ACHN (cell line): Measurements from ENCODE around the gene LRBA.

ENCODE experiments used
- DNase-seq: peaks from one replicate; pipeline ENCODE4 v3.0.0-alpha.2; 2015
- in situ Hi-C: cut with HindIII; loops from 2 replicates; pipeline ENCODE4 v1.10.0; 2017; ENCODE audit warnings: low sequenced_read_pairs, low pct_ligation_motif_present, low pct_unique_long_range_greater_than_20kb

The LRBA gene

GRCh38 chr4:150464523-150464922 lies 550.6 kb downstream of the LRBA start:
- DNase-seq: no peak
- in situ Hi-C loops: no loop called here

- in situ Hi-C loops: no loop called here
- DNase-seq: no peak
Measured at GRCh38 chr4:150462743-150463142, 552.3 kb downstream of the LRBA start.

GRCh38 chr4:150461957-150462356 lies 553.1 kb downstream of the LRBA start:
- no peak for DNase-seq
- in situ Hi-C loops: no loop called here

GRCh38 chr4:150457802-150458201 lies 557.3 kb downstream of the LRBA start:
- DNase-seq: no peak
- in situ Hi-C loops: no loop called here

- no peak for DNase-seq
- in situ Hi-C loops: no loop called here
Measured at GRCh38 chr4:150451883-150452282, 563.2 kb downstream of the LRBA start.

GRCh38 chr4:150447356-150447755 lies 567.7 kb downstream of the LRBA start:
- DNase-seq: no peak
- in situ Hi-C loops: no loop called here

- no peak for DNase-seq
- in situ Hi-C loops: no loop called here
Measured at GRCh38 chr4:150439451-150439933, 575.6 kb downstream of the LRBA start.

- in situ Hi-C loops: no loop called here
- no peak for DNase-seq
Measured at GRCh38 chr4:150436598-150437370, 578.3 kb downstream of the LRBA start.

- in situ Hi-C loops: no loop called here
Measured at GRCh38 chr4:150431221-150431620, 583.9 kb downstream of the LRBA start.

GRCh38 chr4:150425161-150425560 lies 589.9 kb downstream of the LRBA start:
- no peak for DNase-seq
- in situ Hi-C loops: no loop called here

More at GRCh38 chr4:150431221-150431620, 583.9 kb downstream of the LRBA start:
- no peak for DNase-seq

- no peak for DNase-seq
- in situ Hi-C loops: no loop called here
Measured at GRCh38 chr4:150423503-150423902, 591.6 kb downstream of the LRBA start.

GRCh38 chr4:150423074-150423473 lies 592.0 kb downstream of the LRBA start:
- no peak for DNase-seq
- in situ Hi-C loops: no loop called here

- in situ Hi-C loops: no loop called here
- no peak for DNase-seq
Measured at GRCh38 chr4:150421612-150422011, 593.5 kb downstream of the LRBA start.

- DNase-seq: no peak
- in situ Hi-C loops: no loop called here
Measured at GRCh38 chr4:150419939-150420338, 595.1 kb downstream of the LRBA start.

GRCh38 chr4:150418757-150419410 lies 596.2 kb downstream of the LRBA start:
- in situ Hi-C loops: no loop called here

GRCh38 chr4:150415213-150415612 lies 599.9 kb downstream of the LRBA start:
- peak; percentile 9 for DNase-seq
- in situ Hi-C loops: no loop called here

More at GRCh38 chr4:150418757-150419410, 596.2 kb downstream of the LRBA start:
- DNase-seq: no peak

GRCh38 chr4:150411520-150411919 lies 603.6 kb downstream of the LRBA start:
- in situ Hi-C loops: no loop called here
- DNase-seq: no peak

- peak; percentile 43 for DNase-seq
- in situ Hi-C loops: no loop called here
Measured at GRCh38 chr4:150402871-150403272, 612.2 kb downstream of the LRBA start.

GRCh38 chr4:150401083-150401687 lies 613.9 kb downstream of the LRBA start:
- no peak for DNase-seq
- in situ Hi-C loops: no loop called here
